Measurements from ENCODE around the gene CDCP2.

DNA sequence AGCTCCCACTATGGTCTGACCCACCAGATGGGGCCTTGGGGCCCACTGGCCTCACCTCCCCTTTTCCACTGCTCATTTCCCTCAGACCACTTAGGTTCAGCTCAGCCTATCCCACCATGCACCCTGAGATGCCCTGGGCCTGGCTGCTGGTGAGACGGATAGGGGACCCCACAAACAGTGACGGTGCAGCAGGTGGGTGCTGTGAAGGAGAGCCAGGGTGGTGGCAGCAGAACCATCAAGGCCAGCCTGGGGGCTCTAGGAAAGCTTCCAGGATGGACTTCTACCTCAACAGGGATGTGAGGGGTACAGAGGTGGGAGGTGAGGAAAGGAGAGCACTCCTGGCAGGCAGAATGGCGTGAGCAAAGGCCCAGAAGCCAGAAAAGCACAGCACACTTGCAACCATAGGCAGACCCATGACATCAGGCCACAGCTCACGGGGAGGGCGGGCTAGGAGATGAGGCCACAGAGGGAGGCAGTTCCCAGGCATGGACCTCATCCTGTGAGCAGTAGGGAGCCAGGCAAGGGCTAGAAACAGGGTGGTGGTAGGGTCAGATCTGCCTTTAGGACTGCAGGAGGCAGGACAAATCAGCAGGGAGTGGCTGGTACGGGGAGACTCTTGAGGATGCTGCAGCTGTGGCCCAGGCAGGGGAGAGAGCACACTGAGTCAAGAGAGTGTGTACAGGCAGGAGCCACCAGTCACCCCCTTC lies 24.0 kb upstream of the CDCP2 start:
- TF ChIP-seq YY1 (IDR thresholded peaks at IDR 0.05; ENCODE audit: insufficient read depth, insufficient read length), result no peak
- no peak for TF ChIP-seq ZNF274 (IDR thresholded peaks at IDR 0.05; ENCODE audit: low read depth, low read length)
- TF ChIP-seq SUZ12 (IDR thresholded peaks at IDR 0.05; ENCODE audit: extremely low read depth, insufficient read depth, insufficient read length), result no peak

All from NT2/D1 (cell line).